Activated T-helper 1 cell treated with anti-CD3 and anti-CD28 coated beads, Interleukin-12 subunit alpha, Interleukin-12 subunit beta, Interleukin-2, Interleukin-4 antibody, amounts not matched to agents 30 ng/mL and 10 ng/mL and 1 ng/mL, durations not matched to agents 14 hours and 24 hours and 36 hours (primary cell): ENCODE results near the gene AFF3. TPM values are rescaled to one million over a fixed set of nuclear protein-coding genes. Genes with fewer than 3 reads are reported as not detected.
"Not testable (repeated sequence)": the region's sequence is repeated elsewhere in the genome, so short reads cannot be mapped to it uniquely, and the experiment has no call there.

Experiments used
- DNase-seq: peaks from one replicate; pipeline ENCODE4 v3.0.0; 2021; ENCODE audit warnings: low spot score
- H3K27ac Mint-ChIP-seq: one replicate; pipeline ENCODE4 v1.8.0; 2021; ENCODE audit warnings: mild to moderate bottlenecking, mixed read lengths
- H3K27me3 Mint-ChIP-seq: one replicate; pipeline ENCODE4 v1.8.0; 2022; ENCODE audit warnings: mild to moderate bottlenecking, moderate library complexity, mixed read lengths; ENCODE audit not compliant: insufficient read depth
- H3K36me3 Mint-ChIP-seq: one replicate; pipeline ENCODE4 v1.8.0; 2021; ENCODE audit warnings: low read depth, mixed read lengths
- H3K4me1 Mint-ChIP-seq: one replicate; pipeline ENCODE4 v1.8.0; 2021; ENCODE audit warnings: low read depth, mixed read lengths
- H3K4me3 Mint-ChIP-seq: one replicate; pipeline ENCODE4 v1.8.0; 2021; ENCODE audit warnings: mild to moderate bottlenecking, moderate library complexity, mixed read lengths
- H3K9me3 Mint-ChIP-seq: one replicate; pipeline ENCODE4 v1.8.0; 2021; ENCODE audit warnings: mixed read lengths
- intact Hi-C: fragments of 100-400 bp; cut with micrococcal nuclease; formaldehyde crosslinking; loops from one replicate; pipeline ENCODE4 v1.15.1; 2024
- total RNA-seq: library from RNA; stranded (reverse); gene quantifications from 2 replicates; pipeline ENCODE4 v1.2.3, GENCODE V29; 2022

The AFF3 gene
- total RNA-seq, 1 donor from 2014 or later, result 2.4 TPM

GRCh38 chr2:99970292-99970868 is 172.0 kb downstream of the AFF3 start:
- Mint-ChIP-seq H3K4me3 (no peak overlapping the region), H3K9me3 (no peaks in the 10 kb centered on the region), H3K27ac (no peak overlapping the region), H3K27me3 (peaks cover 2% of the 10 kb centered on the region), H3K36me3 (no peaks in the 10 kb centered on the region), H3K4me1 (no peaks in the 10 kb centered on the region)
- no peak for DNase-seq
- intact Hi-C loops, result no loop called here

- Mint-ChIP-seq H3K36me3 (no peaks in the 10 kb centered on the region), H3K27me3 (no peaks in the 10 kb centered on the region), H3K9me3 (no peaks in the 10 kb centered on the region), H3K4me1 (no peaks in the 10 kb centered on the region), H3K27ac (no peak overlapping the region), H3K4me3 (no peak overlapping the region)
- intact Hi-C loops, result no loop called here
- DNase-seq, result no peak
These were observed 181.0 kb downstream of the AFF3 start for GRCh38 chr2:99961196-99961913.

GRCh38 chr2:99960790-99961189 is 181.6 kb downstream of the AFF3 start:
- no peak overlapping the region for H3K4me3 Mint-ChIP-seq
- no peaks in the 10 kb centered on the region for H3K36me3 Mint-ChIP-seq
- intact Hi-C loops, result no loop called here
- H3K27ac Mint-ChIP-seq, result no peak overlapping the region
- no peak for DNase-seq
- no peaks in the 10 kb centered on the region for H3K9me3 Mint-ChIP-seq
- H3K27me3 Mint-ChIP-seq, result no peaks in the 10 kb centered on the region
- no peaks in the 10 kb centered on the region for H3K4me1 Mint-ChIP-seq

GRCh38 chr2:99960291-99960690 is 182.1 kb downstream of the AFF3 start:
- no peak for DNase-seq
- Mint-ChIP-seq H3K4me1 (no peaks in the 10 kb centered on the region), H3K27me3 (no peaks in the 10 kb centered on the region), H3K9me3 (no peaks in the 10 kb centered on the region), H3K27ac (no peak overlapping the region), H3K4me3 (no peak overlapping the region), H3K36me3 (no peaks in the 10 kb centered on the region)
- intact Hi-C loops, result no loop called here

GRCh38 chr2:99959261-99960014 is 183.0 kb downstream of the AFF3 start:
- Mint-ChIP-seq H3K9me3 (no peaks in the 10 kb centered on the region), H3K27ac (no peak overlapping the region), H3K36me3 (no peaks in the 10 kb centered on the region), H3K4me1 (no peaks in the 10 kb centered on the region), H3K27me3 (no peaks in the 10 kb centered on the region), H3K4me3 (no peak overlapping the region)
- intact Hi-C loops, result no loop called here
- no peak for DNase-seq

GRCh38 chr2:99957332-99958133 is 184.9 kb downstream of the AFF3 start:
- H3K4me3 Mint-ChIP-seq, result no peak overlapping the region
- DNase-seq, result no peak
- H3K36me3 Mint-ChIP-seq, result no peaks in the 10 kb centered on the region
- H3K27me3 Mint-ChIP-seq, result no peaks in the 10 kb centered on the region
- H3K4me1 Mint-ChIP-seq, result no peaks in the 10 kb centered on the region
- H3K27ac Mint-ChIP-seq, result no peak overlapping the region
- intact Hi-C loops, result no loop called here
- no peaks in the 10 kb centered on the region for H3K9me3 Mint-ChIP-seq

GRCh38 chr2:99956232-99957030 is 186.0 kb downstream of the AFF3 start:
- Mint-ChIP-seq H3K27ac (no peak overlapping the region), H3K36me3 (no peaks in the 10 kb centered on the region), H3K4me1 (no peaks in the 10 kb centered on the region), H3K4me3 (no peak overlapping the region), H3K27me3 (no peaks in the 10 kb centered on the region), H3K9me3 (no peaks in the 10 kb centered on the region)
- intact Hi-C loops, result no loop called here
- DNase-seq, result no peak

GRCh38 chr2:99953750-99954149 is 188.6 kb downstream of the AFF3 start:
- Mint-ChIP-seq H3K27ac (no peak overlapping the region), H3K4me1 (no peaks in the 10 kb centered on the region), H3K4me3 (no peak overlapping the region), H3K9me3 (no peaks in the 10 kb centered on the region), H3K36me3 (no peaks in the 10 kb centered on the region), H3K27me3 (peaks cover 3% of the 10 kb centered on the region)
- DNase-seq, result no peak
- intact Hi-C loops, result no loop called here

- no peak for DNase-seq
- no peak overlapping the region for H3K27ac Mint-ChIP-seq
- H3K4me3 Mint-ChIP-seq, result no peak overlapping the region
- no peaks in the 10 kb centered on the region for H3K4me1 Mint-ChIP-seq
- intact Hi-C loops, result no loop called here
- no peaks in the 10 kb centered on the region for H3K9me3 Mint-ChIP-seq
- H3K36me3 Mint-ChIP-seq, result no peaks in the 10 kb centered on the region
- H3K27me3 Mint-ChIP-seq, result peaks cover 3% of the 10 kb centered on the region
These were observed 192.4 kb downstream of the AFF3 start for GRCh38 chr2:99949963-99950362.

- Mint-ChIP-seq H3K36me3 (no peaks in the 10 kb centered on the region), H3K4me3 (no peak overlapping the region), H3K4me1 (no peaks in the 10 kb centered on the region), H3K9me3 (no peaks in the 10 kb centered on the region), H3K27ac (no peak overlapping the region), H3K27me3 (peaks cover 3% of the 10 kb centered on the region)
- intact Hi-C loops, result no loop called here
- DNase-seq, result no peak
These were observed 192.9 kb downstream of the AFF3 start for GRCh38 chr2:99949530-99949929.

- H3K9me3 Mint-ChIP-seq, result no peaks in the 10 kb centered on the region
- DNase-seq, result no peak
- H3K27me3 Mint-ChIP-seq, result peaks cover 3% of the 10 kb centered on the region
- no peak overlapping the region for H3K27ac Mint-ChIP-seq
- H3K4me3 Mint-ChIP-seq, result no peak overlapping the region
- H3K36me3 Mint-ChIP-seq, result no peaks in the 10 kb centered on the region
- intact Hi-C loops, result no loop called here
- H3K4me1 Mint-ChIP-seq, result no peaks in the 10 kb centered on the region
These were observed 194.4 kb downstream of the AFF3 start for GRCh38 chr2:99948010-99948409.

GRCh38 chr2:99947366-99947765 is 195.0 kb downstream of the AFF3 start:
- H3K36me3 Mint-ChIP-seq, H3K27me3 Mint-ChIP-seq, intact Hi-C loops, H3K9me3 Mint-ChIP-seq, H3K27ac Mint-ChIP-seq, H3K4me3 Mint-ChIP-seq, H3K4me1 Mint-ChIP-seq, DNase-seq: not testable (repeated sequence)
